HepG2 (cell line): ENCODE data around the gene RAB36. TPM values are rescaled to one million over a fixed set of nuclear protein-coding genes. Genes with fewer than 3 reads are reported as not detected.

Experiments
- ATAC-seq: fragments of 200-7000 bp; cut with Tn5 transposase; 3 replicates; pipeline ENCODE4 v1.9.1; 2020; ENCODE audit warnings: mild to moderate bottlenecking, moderate library complexity
- BruUV-seq: library from RNA; stranded (reverse); fragments of 400-500 nt; replicated peaks from 2 replicates; lab custom pipeline; 2021; lab: Mats Ljungman, UMichigan
- CTCF ChIA-PET: fragments of 300-600 bp; formaldehyde crosslinking; extraction: SDS; loops from one replicate; lab custom pipeline; 2021; ENCODE audit warnings: low total read pairs, inconsistent platforms, low intra/inter-chr PET ratio; lab: Yijun Ruan, JAX
- POLR2A ChIA-PET: fragments of 350-600 bp; sonication (Branson Sonifier 250); formaldehyde crosslinking; loops from one replicate; lab custom pipeline; 2020; ENCODE audit warnings: antibody characterized with exemption, inconsistent platforms; lab: Yijun Ruan, JAX
- DNase-seq: peaks from one replicate; pipeline ENCODE4 v3.0.0-alpha.2; 2015; ENCODE audit warnings: low spot score
- FAIRE-seq: peaks from 3 replicates; lab custom pipeline; 2011; peaks lifted over from hg19 to GRCh38; lab: Jason Lieb, UNC
- H2AFZ ChIP-seq: one replicate; pipeline ENCODE4 v1.6.1; 2011; ENCODE audit warnings: low read length, inconsistent platforms
- H3K27ac ChIP-seq: fragments of 300-600 bp; 3 replicates; pipeline ENCODE4 v1.8.0; 2011; ENCODE audit warnings: mixed run types, mild to moderate bottlenecking, mixed read lengths, low read length, inconsistent platforms; ENCODE audit not compliant: insufficient read depth; ENCODE audit errors: extremely low read length
- H3K27me3 ChIP-seq, 2 experiments: fragments of 200-600 bp in 1 of 2; 2 replicates in 1 of 2; 3 replicates in 1 of 2; pipeline versions ENCODE4 v1.6.0 to v1.8.0; 2011; ENCODE audit warnings: low read length in 2 of 2, mild to moderate bottlenecking in 2 of 2, moderate library complexity in 2 of 2, inconsistent platforms in 1 of 2; ENCODE audit not compliant: insufficient read depth in 2 of 2, control insufficient read depth in 1 of 2
- H3K36me3 ChIP-seq, 2 experiments: fragments of 200-600 bp in 1 of 2; replicated peaks in 1 of 2; 2 replicates in 1 of 2; 3 replicates in 1 of 2; pipeline versions ENCODE4 v1.5.1 to v1.8.0; 2011; ENCODE audit warnings: low read length in 2 of 2, inconsistent platforms in 1 of 2; ENCODE audit not compliant: insufficient read depth in 2 of 2, control insufficient read depth in 1 of 2
- H3K4me1 ChIP-seq: 2 replicates; pipeline ENCODE4 v1.5.1; 2012; ENCODE audit warnings: low read length, inconsistent platforms; ENCODE audit not compliant: insufficient read depth
- H3K4me2 ChIP-seq: 2 replicates; pipeline ENCODE4 v1.6.0; 2011; ENCODE audit warnings: low read depth, low read length, inconsistent platforms
- H3K4me3 ChIP-seq, 3 experiments: fragments of 200-600 bp in 1 of 3; sonication (generic), shearing (Covaris generic) in 1 of 3; replicated peaks in 1 of 3; 2 replicates each; pipeline ENCODE4 v1.5.1; 2011 to 2016; ENCODE audit warnings: low read length in 3 of 3, inconsistent platforms in 2 of 3, low read depth in 2 of 3, mild to moderate bottlenecking in 2 of 3, control low read depth in 1 of 3, mixed read lengths in 1 of 3; ENCODE audit not compliant: insufficient read depth in 1 of 3
- H3K79me2 ChIP-seq: one replicate; pipeline ENCODE4 v1.6.1; 2011; ENCODE audit warnings: low read length, inconsistent platforms; ENCODE audit not compliant: insufficient read depth
- H3K9ac ChIP-seq: 2 replicates; pipeline ENCODE4 v1.6.0; 2011; ENCODE audit warnings: mild to moderate bottlenecking, low read depth, low read length, inconsistent platforms; ENCODE audit not compliant: insufficient read depth
- H3K9me3 ChIP-seq: 2 replicates; pipeline ENCODE4 v1.5.1; 2012; ENCODE audit warnings: mild to moderate bottlenecking, low read length
- H4K20me1 ChIP-seq: 2 replicates; pipeline ENCODE4 v1.6.0; 2011; ENCODE audit warnings: inconsistent platforms, mild to moderate bottlenecking, low read length, moderate library complexity; ENCODE audit not compliant: insufficient read depth
- CEBPB ChIP-seq: IDR thresholded peaks from 2 replicates; pipeline ENCODE4 v1.6.1; 2011; ENCODE audit warnings: low read depth, low read length, improper control_type of control experiment, borderline replicate concordance
- CEBPG ChIP-seq: IDR thresholded peaks from 2 replicates; pipeline ENCODE4 v1.6.1; 2016
- PATZ1 ChIP-seq: sonication (generic); formaldehyde crosslinking; IDR thresholded peaks from 2 replicates; pipeline ENCODE4 v1.4.0; 2020; ENCODE audit warnings: missing genetic modification reagents
- ZBTB34 ChIP-seq: sonication (generic); formaldehyde crosslinking; IDR thresholded peaks from 2 replicates; pipeline ENCODE4 v1.8.0; 2022; ENCODE audit warnings: mild to moderate bottlenecking, missing genetic modification reagents
- ZNF124 ChIP-seq: sonication (generic); formaldehyde crosslinking; IDR thresholded peaks from 2 replicates; pipeline ENCODE4 v1.4.0; 2020; ENCODE audit warnings: missing genetic modification reagents
- ZNF704 ChIP-seq: sonication (generic); formaldehyde crosslinking; IDR thresholded peaks from 2 replicates; pipeline ENCODE4 v1.8.1; 2023; ENCODE audit warnings: mild to moderate bottlenecking, inconsistent platforms, moderate library complexity, missing genetic modification reagents, borderline replicate concordance
- ZNF747 ChIP-seq: sonication (generic); formaldehyde crosslinking; IDR thresholded peaks from 2 replicates; pipeline ENCODE4 v1.8.1; 2023; ENCODE audit warnings: missing genetic modification reagents, mild to moderate bottlenecking, borderline replicate concordance
- WGBS: methylation state at CpG from one replicate; pipeline ENCODE4 v1.1.6; 2017; ENCODE audit warnings: low lambda C conversion rate; 5-methylcytosine and 5-hydroxymethylcytosine counted together
- in situ Hi-C: cut with HindIII; loops from 2 replicates; pipeline ENCODE4 v1.10.0; 2017; ENCODE audit warnings: low pct_unique_long_range_greater_than_20kb; ENCODE audit not compliant: extremely low pct_ligation_motif_present
- intact Hi-C: fragments of 100-400 bp; cut with micrococcal nuclease; formaldehyde crosslinking; loops from one replicate; pipeline ENCODE4 v1.10.0; 2022; ENCODE audit not compliant: unreplicated experiment
- polyA plus RNA-seq, 8 experiments: library from polyadenylated mRNA; depleted of rRNA in 3 of 8; stranded (reverse) in 7 of 8; unstranded in 1 of 8; fragments of >200 nt; fragmentation: Illumina TruSeq in 4 of 8; extraction: Trizol in 4 of 8; gene quantifications; 2 replicates each; pipeline versions ENCODE4 v1.2.1 to v1.2.3, GENCODE V29; 2011 to 2016; ENCODE audit warnings: low read depth in 4 of 8, missing spikeins in 1 of 8, mixed read lengths in 1 of 8; ENCODE audit not compliant: insufficient read depth in 1 of 8
- total RNA-seq, 5 experiments: library from RNA; depleted of rRNA; stranded (reverse); fragments of >200 nt; fragmentation: Illumina TruSeq; extraction: Trizol; gene quantifications; 2 replicates each; pipeline ENCODE4 v1.2.3, GENCODE V29; 2016; ENCODE audit warnings: low read depth in 1 of 5

RAB36 gene
- total and polyA plus RNA-seq, 2 of the 13 experiments (the other 11 are each of a cell fraction or from before 2014, with no cell fraction given), result 0.24 to 0.86 TPM

DNA sequence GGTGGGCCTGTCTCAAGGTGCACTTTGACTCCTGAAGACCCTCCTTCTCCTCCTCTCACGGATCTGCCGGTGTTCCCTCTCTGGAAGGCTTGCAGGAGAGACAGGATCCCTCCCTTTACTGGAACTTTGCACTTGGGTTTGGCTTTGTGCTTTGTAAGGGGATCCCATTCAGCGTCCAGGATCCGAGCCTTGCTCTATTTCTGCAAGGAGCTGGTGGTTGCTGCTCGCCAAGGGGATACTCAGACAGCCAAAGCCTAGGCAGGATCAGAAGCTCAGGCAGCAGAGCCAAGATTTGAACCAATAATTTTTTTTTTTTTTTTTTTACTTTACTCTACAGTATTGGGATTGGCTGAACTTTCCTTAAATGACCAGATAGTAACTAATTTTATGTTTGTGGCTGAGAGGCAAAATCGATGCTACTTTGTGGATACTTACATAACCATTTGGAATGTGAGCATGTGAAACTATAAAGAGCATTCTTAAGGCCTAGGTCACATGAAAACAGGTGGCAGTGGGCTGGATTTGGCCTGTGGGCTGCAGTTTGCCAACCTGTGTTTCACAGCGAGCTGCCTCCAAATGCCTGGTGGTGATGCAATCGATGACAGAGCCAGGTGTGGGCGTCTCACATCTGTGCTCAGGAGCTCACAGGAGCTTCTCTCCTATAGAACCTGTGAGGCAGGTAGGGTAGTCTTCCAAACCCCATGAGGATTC lies 60.2 kb downstream of the RAB36 start:
- Histone ChIP-seq H2AFZ (no peak overlapping the region), H3K36me3 (peaks cover 12 to 55% of the 10 kb centered on the region in 2 experiments), H3K9ac (no peak overlapping the region), H3K4me2 (no peak overlapping the region), H3K4me3 (no peak overlapping the region), H3K79me2 (peaks cover 70% of the 10 kb centered on the region), H3K27ac (no peak overlapping the region), H3K9me3 (no peaks in the 10 kb centered on the region), H4K20me1 (peaks cover 8% of the 10 kb centered on the region; the same call in 1 of the 2 replicates), H3K4me1 (peaks cover 17% of the 10 kb centered on the region), H3K27me3 (no peaks in the 10 kb centered on the region)
- WGBS, result 83% methylated on average over 9 of the region's 9 CpGs
- in situ Hi-C loops (no loop called here), intact Hi-C loops (no loop called here)
- 0 out of 2 replicates have a peak, but pooled peaks have one; percentile 27 for TF ChIP-seq CEBPG (CRISPR knock-in tag)
- peak; percentile 67; the same call in 1 of the 2 replicates for TF ChIP-seq CEBPB
- TF ChIP-seq ZNF124, result no peak
- ATAC-seq (no peak), DNase-seq (no peak), FAIRE-seq (no peak)
- BruUV-seq, result no TSS peak
- ChIA-PET POLR2A (interaction anchor here (1.4 kb wide), 1 partner anchor 11 kb away, joined by 4 read pairs; no protein-coding TSS in a partner anchor), CTCF (no interaction called here)

- in situ Hi-C loops (no loop called here), intact Hi-C loops (no loop called here)
- Histone ChIP-seq H3K79me2 (peaks cover 68% of the 10 kb centered on the region), H3K9me3 (no peaks in the 10 kb centered on the region), H3K36me3 (peaks cover 12 to 52% of the 10 kb centered on the region in 2 experiments), H3K4me1 (peaks cover 17% of the 10 kb centered on the region), H3K9ac (no peak overlapping the region), H4K20me1 (peaks cover 8% of the 10 kb centered on the region; the same call in 1 of the 2 replicates), H2AFZ (no peak overlapping the region), H3K4me3 (no peak overlapping the region), H3K27me3 (no peaks in the 10 kb centered on the region), H3K4me2 (no peak overlapping the region), H3K27ac (no peak overlapping the region)
- ATAC-seq (no peak), FAIRE-seq (no peak), DNase-seq (no peak)
- ChIA-PET CTCF (no interaction called here), POLR2A (no interaction called here)
- no TSS peak for BruUV-seq
- TF ChIP-seq ZBTB34 (CRISPR knock-in tag), result no peak
- no peak for TF ChIP-seq PATZ1 (CRISPR knock-in tag)
- no peak for TF ChIP-seq ZNF747 (CRISPR knock-in tag)
- no peak for TF ChIP-seq ZNF704
Measured at GRCh38 chr22:23206915-23207314, 61.6 kb downstream of the RAB36 start.
